Endothelial cell of umbilical vein (primary cell): Measurements from ENCODE around the gene GXYLT2. TPM values are rescaled to one million over a fixed set of nuclear protein-coding genes. Genes with fewer than 3 reads are reported as not detected.

Experiments
- BruUV-seq: library from RNA; stranded (reverse); fragments of 400-500 nt; replicated peaks from 2 replicates; lab custom pipeline; 2021; lab: Mats Ljungman, UMichigan
- CTCF ChIA-PET: fragments of 300-600, 350-600 bp; sonication (Branson Sonifier 250); formaldehyde crosslinking; loops from one replicate; lab custom pipeline; 2021; ENCODE audit warnings: antibody characterized with exemption, inconsistent platforms; lab: Charles Lee
- POLR2A ChIA-PET: fragments of 300-600, 350-600 bp; sonication (Branson Sonifier 250); formaldehyde crosslinking; loops from one replicate; lab custom pipeline; 2021; ENCODE audit warnings: antibody characterized with exemption, inconsistent platforms; lab: Charles Lee
- DNase-seq: peaks from one replicate; pipeline ENCODE4 v3.0.0-alpha.2; 2011; ENCODE audit warnings: low read depth, low spot score
- FAIRE-seq: peaks from 2 replicates; lab custom pipeline; 2011; peaks lifted over from hg19 to GRCh38; lab: Jason Lieb, UNC
- H2AFZ ChIP-seq: 2 replicates; pipeline ENCODE4 v1.6.0; 2012; ENCODE audit warnings: low read depth, low read length, control low read depth, inconsistent platforms
- H3K27ac ChIP-seq: 2 replicates; pipeline ENCODE4 v1.5.1; 2011; ENCODE audit warnings: low read depth, mild to moderate bottlenecking, control low read depth, low read length, moderate library complexity; ENCODE audit not compliant: insufficient read depth
- H3K27me3 ChIP-seq, 2 experiments: 2 replicates each; pipeline versions ENCODE4 v1.6.0 to v1.6.1; 2011; ENCODE audit warnings: low read length in 2 of 2, mixed read lengths in 1 of 2; ENCODE audit not compliant: control insufficient read depth in 2 of 2, insufficient read depth in 2 of 2
- H3K36me3 ChIP-seq, 2 experiments: 2 replicates in 1 of 2; 3 replicates in 1 of 2; pipeline ENCODE4 v1.5.1; 2011; ENCODE audit warnings: low read length in 2 of 2, mild to moderate bottlenecking in 1 of 2, moderate library complexity in 1 of 2; ENCODE audit not compliant: control insufficient read depth in 2 of 2, insufficient read depth in 2 of 2; ENCODE audit errors: extremely low read depth in 1 of 2
- H3K4me1 ChIP-seq: 3 replicates; pipeline ENCODE4 v1.5.1; 2011; ENCODE audit warnings: mild to moderate bottlenecking, low read length; ENCODE audit not compliant: control insufficient read depth, insufficient read depth; ENCODE audit errors: extremely low read depth
- H3K4me2 ChIP-seq: 2 replicates; pipeline ENCODE4 v1.6.1; 2011; ENCODE audit warnings: low read length, control low read depth, mixed read lengths; ENCODE audit not compliant: insufficient read depth
- H3K4me3 ChIP-seq, 3 experiments: fragments of 200-600 bp in 1 of 3; sonication (generic), shearing (Covaris generic) in 1 of 3; replicated peaks in 1 of 3; 2 replicates each; pipeline ENCODE4 v1.5.1; 2011 to 2016; ENCODE audit warnings: control low read depth in 3 of 3, low read length in 3 of 3, mild to moderate bottlenecking in 2 of 3, inconsistent platforms in 1 of 3, low read depth in 1 of 3, moderate library complexity in 1 of 3; ENCODE audit not compliant: insufficient read depth in 1 of 3
- H3K79me2 ChIP-seq: 2 replicates; pipeline ENCODE4 v1.6.0; 2012; ENCODE audit warnings: low read length, inconsistent platforms; ENCODE audit not compliant: control insufficient read depth, insufficient read depth
- H3K9ac ChIP-seq: replicated peaks from 2 replicates; pipeline ENCODE3; 2011; ENCODE audit warnings: low read length, control low read depth; ENCODE audit not compliant: insufficient read depth; ENCODE audit errors: extremely low read depth
- H3K9me1 ChIP-seq: replicated peaks from 3 replicates; pipeline ENCODE4 v1.6.0; 2011; ENCODE audit warnings: mild to moderate bottlenecking, low read length; ENCODE audit not compliant: control insufficient read depth, insufficient read depth; ENCODE audit errors: extremely low read depth
- H3K9me3 ChIP-seq: replicated peaks from 2 replicates; pipeline ENCODE4 v1.5.1; 2012; ENCODE audit warnings: low read length, inconsistent platforms; ENCODE audit not compliant: control insufficient read depth, insufficient read depth
- H4K20me1 ChIP-seq: replicated peaks from 2 replicates; pipeline ENCODE3; 2011; ENCODE audit warnings: mild to moderate bottlenecking, low read length; ENCODE audit not compliant: control insufficient read depth, insufficient read depth; ENCODE audit errors: extremely low read depth
- CTCF ChIP-seq, 2 donors: IDR thresholded peaks; 1 replicate in 1 of 2; 2 replicates in 1 of 2; pipeline ENCODE4 v1.5.1; 2011; ENCODE audit warnings: low read length in 2 of 2, mild to moderate bottlenecking in 2 of 2, moderate library complexity in 2 of 2, control low read depth in 1 of 2, inconsistent platforms in 1 of 2, low read depth in 1 of 2; ENCODE audit not compliant: insufficient read depth in 1 of 2; ENCODE audit errors: extremely low read depth in 1 of 2
- EZH2 ChIP-seq: IDR thresholded peaks from 2 replicates; pipeline ENCODE4 v1.6.1; 2012; ENCODE audit warnings: borderline replicate concordance, low read depth, mild to moderate bottlenecking, moderate library complexity, low read length, inconsistent platforms; ENCODE audit not compliant: severe bottlenecking
- GATA2 ChIP-seq: IDR thresholded peaks from 2 replicates; pipeline ENCODE4 v1.7.0; 2011; ENCODE audit warnings: low read depth, mild to moderate bottlenecking, moderate library complexity, mixed read lengths, low read length; ENCODE audit not compliant: insufficient read length, insufficient read depth
- JUN ChIP-seq: IDR thresholded peaks from 2 replicates; pipeline ENCODE4 v1.6.1; 2011; ENCODE audit warnings: borderline replicate concordance, low read depth; ENCODE audit not compliant: insufficient read length, insufficient read depth
- MAX ChIP-seq: IDR thresholded peaks from 2 replicates; pipeline ENCODE4 v1.6.1; 2011; ENCODE audit not compliant: insufficient read depth, insufficient read length
- MYC ChIP-seq: IDR thresholded peaks from one replicate; pipeline ENCODE4 v1.6.1; 2011; ENCODE audit warnings: mild to moderate bottlenecking, low read depth, low read length
- POLR2A ChIP-seq: IDR thresholded peaks from 2 replicates; pipeline ENCODE4 v1.6.1; 2012; ENCODE audit warnings: low read depth, mild to moderate bottlenecking, control low read depth, low read length
- POLR2AphosphoS5 ChIP-seq: IDR thresholded peaks from 2 replicates; pipeline ENCODE4 v1.6.1; 2012; ENCODE audit warnings: low read depth, mild to moderate bottlenecking, control low read depth, low read length, moderate library complexity; ENCODE audit not compliant: insufficient read depth
- dilution Hi-C: fragments of 300-500 bp; cut with MboI; formaldehyde crosslinking; loops from one replicate; pipeline ENCODE4 v1.15.0; 2019; ENCODE audit warnings: low sequenced_read_pairs; ENCODE audit not compliant: extremely low pct_ligation_motif_present
- intact Hi-C: fragments of 100-400 bp; cut with micrococcal nuclease; formaldehyde crosslinking; loops from one replicate; pipeline ENCODE4 v1.10.0; 2022
- polyA plus RNA-seq, 4 experiments: library from polyadenylated mRNA; depleted of rRNA in 3 of 4; stranded (reverse) in 3 of 4; unstranded in 1 of 4; fragments of >200 nt; gene quantifications; 2 replicates each; pipeline versions ENCODE4 v1.2.1 to v1.2.3, GENCODE V29; 2011 to 2012; ENCODE audit warnings: missing spikeins in 1 of 4
- total RNA-seq: library from RNA; stranded (reverse); gene quantifications from 2 replicates; pipeline ENCODE4 v1.2.3, GENCODE V29; 2021

GXYLT2 gene
- total and polyA plus RNA-seq, 2 donors (not counting 3 experiments of a cell fraction or from before 2014, with no cell fraction given) = 0.07 to 0.24 TPM

- TF ChIP-seq EZH2 (no peak), POLR2AphosphoS5 (no peak), CTCF (IDR thresholded peaks at IDR 0.05; ENCODE audit: extremely low read depth in 1 of 2, insufficient read depth in 1 of 2, low read depth in 1 of 2, low read length in 2 of 2) (no peak), GATA2 (no peak), POLR2A (no peak), MAX (no peak), MYC (no peak), JUN (no peak)
- POLR2A ChIA-PET = no interaction called here
- intact Hi-C loops = no loop called here
- H4K20me1 ChIP-seq = no peaks in the 10 kb centered on the region
- CTCF ChIA-PET = interaction anchor here (1.3 kb wide), 1 partner anchor 16 kb away, joined by 4 read pairs; no protein-coding TSS in a partner anchor
- H3K36me3 ChIP-seq = no peaks in the 10 kb centered on the region
- FAIRE-seq (no peak), DNase-seq (no peak)
- no peak overlapping the region for H3K9ac ChIP-seq
- H3K27ac ChIP-seq = no peak overlapping the region
- no peak overlapping the region for H2AFZ ChIP-seq
- no peaks in the 10 kb centered on the region for H3K79me2 ChIP-seq
- dilution Hi-C loops = no loop called here
- no peaks in the 10 kb centered on the region for H3K9me1 ChIP-seq
- no TSS peak for BruUV-seq
- H3K4me2 ChIP-seq = no peak overlapping the region
- H3K9me3 ChIP-seq = no peaks in the 10 kb centered on the region
- no peak overlapping the region for H3K4me3 ChIP-seq
- H3K4me1 ChIP-seq = no peaks in the 10 kb centered on the region
- peaks cover 0 to 1% of the 10 kb centered on the region in 2 experiments for H3K27me3 ChIP-seq
Observed at GRCh38 chr3:72970942-72971341, 83.1 kb downstream of the GXYLT2 start.
